CD4-positive, alpha-beta T cell treated with Interleukin-15 for 4 hours (primary cell): Measurements from ENCODE around the gene ARHGAP24.
A peak's percentile ranks its signal among the peaks of the same experiment; 100 is the strongest.

Experiments
- DNase-seq: peaks from one replicate; pipeline ENCODE4 v3.0.0-alpha.2; 2020; ENCODE audit warnings: low spot score

The ARHGAP24 gene

DNA sequence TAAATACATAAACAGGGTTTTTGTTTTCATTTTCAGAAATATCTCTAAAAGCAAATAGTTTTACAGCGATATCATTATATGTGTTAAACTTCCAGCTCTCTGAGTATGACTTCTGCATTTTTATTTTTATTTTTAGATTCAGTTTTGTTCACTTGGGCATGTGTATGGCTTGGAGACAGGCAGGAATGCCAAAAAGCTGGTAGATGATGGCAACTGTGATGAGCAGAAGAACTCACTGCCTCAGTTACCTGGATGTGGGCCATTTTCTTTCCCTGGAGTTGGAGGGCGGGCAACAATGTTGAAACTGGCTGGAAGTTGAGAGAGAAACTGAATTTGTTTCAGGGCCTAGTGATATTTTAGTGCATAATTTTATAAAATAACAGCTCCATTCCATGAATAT lies 266.4 kb downstream of the ARHGAP24 start:
- no peak for DNase-seq

DNA sequence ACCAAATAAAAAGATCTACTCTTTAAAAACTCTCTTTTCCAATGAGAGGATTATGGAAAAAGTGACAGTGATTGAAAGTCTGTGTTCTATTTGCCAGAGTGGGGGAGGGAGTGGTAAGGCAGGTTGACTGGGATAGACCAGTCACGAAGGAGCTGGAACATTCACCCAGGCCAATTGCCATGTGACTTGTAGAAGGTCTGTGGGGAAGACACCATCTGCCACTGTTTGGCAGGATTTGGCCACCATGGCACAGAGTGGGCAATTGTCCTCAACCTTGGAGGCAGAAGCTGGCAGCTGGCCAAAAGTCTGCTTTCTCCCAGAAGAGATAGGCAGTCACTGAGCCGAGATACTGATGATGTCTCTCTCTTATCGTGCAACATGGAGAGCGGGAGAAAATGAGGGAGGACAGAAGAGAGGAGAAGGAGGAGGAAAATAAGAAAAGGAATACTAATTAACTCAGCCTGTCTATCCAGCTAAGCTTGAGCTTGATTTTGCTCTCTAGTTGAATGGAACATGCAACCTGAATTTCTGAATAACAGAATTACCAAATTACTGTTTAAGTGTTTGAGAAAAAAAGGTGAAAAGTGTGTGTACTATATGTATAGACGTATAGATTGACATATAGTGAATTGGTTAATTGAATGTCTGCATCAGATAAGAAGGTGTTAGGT lies 267.1 kb downstream of the ARHGAP24 start:
- DNase-seq = no peak

DNA sequence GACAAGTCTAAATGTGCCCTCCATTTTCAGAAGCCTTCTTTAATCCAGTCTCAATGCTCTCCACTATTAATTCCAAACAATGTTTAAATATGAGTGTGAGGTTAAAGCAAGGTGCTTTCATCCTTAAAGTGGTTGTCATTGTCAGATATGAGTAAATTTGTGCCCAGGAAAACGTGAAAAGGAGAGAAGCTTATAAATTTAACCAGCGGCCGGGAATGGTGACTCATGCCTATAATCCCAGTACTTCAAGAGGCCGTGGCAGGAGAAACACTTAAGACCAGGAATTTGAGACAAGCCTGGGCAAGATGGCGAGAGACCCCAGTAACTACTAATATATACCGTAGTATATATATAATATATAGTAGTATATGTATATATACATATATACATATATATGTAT lies 270.0 kb downstream of the ARHGAP24 start:
- no peak for DNase-seq

DNA sequence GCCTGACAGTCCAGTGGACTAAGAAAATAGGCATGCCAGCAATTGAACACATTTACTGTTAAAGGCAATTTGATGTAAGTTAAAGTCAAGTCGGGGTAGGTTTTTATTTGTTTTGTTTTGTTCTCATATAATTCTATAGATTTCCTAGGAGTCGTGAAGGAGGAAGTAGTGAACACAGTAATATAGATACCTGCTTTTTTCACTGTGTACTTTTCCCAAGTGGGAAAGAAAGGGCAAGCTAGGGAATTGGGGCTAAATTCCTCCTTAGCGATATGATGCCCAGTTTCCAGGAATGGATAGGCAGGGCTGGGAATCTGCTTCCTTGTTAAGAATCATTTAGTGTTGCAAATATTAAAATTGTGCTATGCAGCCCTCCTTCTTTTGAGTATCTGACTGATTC lies 271.0 kb downstream of the ARHGAP24 start:
- no peak for DNase-seq

GRCh38 chr4:85747882-85748491 lies 273.0 kb downstream of the ARHGAP24 start:
- peak; percentile 4 for DNase-seq

DNA sequence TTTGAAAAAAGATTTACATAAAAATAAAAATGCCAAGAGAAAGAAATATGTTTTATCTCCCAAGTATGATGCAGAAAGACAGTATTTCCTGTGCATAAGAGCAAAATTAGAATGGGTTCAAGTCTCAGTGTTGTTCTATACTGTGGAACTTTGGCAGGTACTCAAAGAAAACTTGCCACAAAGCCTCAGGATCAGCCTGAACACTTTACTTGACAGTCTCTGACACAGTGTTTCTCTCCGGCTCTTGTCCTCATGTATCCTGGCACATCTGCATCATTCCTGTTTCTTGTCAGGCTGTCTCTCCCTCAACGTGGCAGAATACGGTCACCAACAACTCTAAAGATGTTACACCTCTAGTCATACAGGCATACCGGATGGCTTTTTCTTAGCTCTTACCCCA lies 273.7 kb downstream of the ARHGAP24 start:
- no peak for DNase-seq

GRCh38 chr4:85751866-85752265 lies 276.9 kb downstream of the ARHGAP24 start:
- no peak for DNase-seq

- DNase-seq = no peak
These were observed 280.3 kb downstream of the ARHGAP24 start for GRCh38 chr4:85755285-85755684.

GRCh38 chr4:85756938-85757337 lies 282.0 kb downstream of the ARHGAP24 start:
- DNase-seq = no peak

GRCh38 chr4:85759388-85759787 lies 284.4 kb downstream of the ARHGAP24 start:
- DNase-seq = no peak

- DNase-seq = no peak
These were observed 285.6 kb downstream of the ARHGAP24 start for GRCh38 chr4:85760511-85760910.

GRCh38 chr4:85761803-85762528 lies 287.0 kb downstream of the ARHGAP24 start:
- no peak for DNase-seq

GRCh38 chr4:85762529-85762871 lies 287.6 kb downstream of the ARHGAP24 start:
- no peak for DNase-seq

GRCh38 chr4:85763202-85763601 lies 288.3 kb downstream of the ARHGAP24 start:
- DNase-seq = no peak

DNA sequence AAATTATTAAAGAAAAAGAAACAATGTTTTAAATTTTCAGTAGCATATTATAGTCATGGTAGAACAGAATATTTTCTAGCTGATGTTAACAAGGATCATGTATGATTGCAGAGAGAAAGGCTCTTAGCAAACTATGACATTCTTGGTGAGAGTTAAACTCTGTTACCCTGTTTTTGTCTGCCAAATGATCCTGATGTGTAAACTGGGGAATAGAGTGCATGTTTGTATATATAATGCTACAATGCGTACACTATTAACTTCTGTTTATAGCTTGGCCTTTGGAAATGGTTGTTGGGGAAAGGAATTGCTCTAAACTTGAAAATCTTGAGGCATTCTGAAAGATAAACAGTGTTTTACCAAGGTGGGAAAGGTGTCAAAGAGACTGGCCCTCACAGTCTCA lies 292.7 kb downstream of the ARHGAP24 start:
- no peak for DNase-seq

DNA sequence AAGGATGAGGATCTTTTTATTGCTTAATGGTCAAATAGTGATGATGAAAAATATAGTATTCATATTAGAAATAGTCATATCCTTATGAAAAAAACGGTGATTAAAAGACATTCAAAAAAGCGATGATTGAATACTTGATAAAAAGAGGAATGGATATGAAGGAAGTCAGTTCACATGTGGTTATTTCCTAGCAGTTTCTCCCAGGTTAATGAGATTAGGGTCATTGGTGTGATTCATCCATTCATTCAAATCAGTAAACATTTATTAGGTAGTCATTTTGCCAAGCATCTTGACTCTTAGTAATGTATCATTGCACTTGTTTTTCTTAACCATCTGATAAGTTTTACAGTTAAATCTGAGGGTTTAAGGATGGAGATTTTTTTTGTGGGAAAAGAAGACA lies 294.1 kb downstream of the ARHGAP24 start:
- no peak for DNase-seq

DNA sequence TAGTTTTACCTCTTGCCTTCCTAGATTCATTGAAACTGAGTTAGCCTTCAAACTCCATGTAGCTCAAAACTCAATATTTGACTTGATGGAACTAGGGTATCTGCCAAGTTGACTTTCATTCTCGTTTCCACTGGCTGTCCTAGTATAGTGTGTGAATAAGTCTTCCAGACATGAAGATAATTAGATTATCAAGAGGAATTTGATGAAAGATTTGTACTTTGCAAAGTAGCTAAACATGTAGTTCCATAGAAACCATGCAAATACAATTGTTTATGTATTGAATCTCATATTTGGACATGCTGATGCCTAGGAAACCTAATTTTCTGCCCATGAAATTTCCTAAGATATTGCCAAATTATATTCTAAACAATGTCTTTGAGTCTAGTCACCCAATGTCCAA lies 297.5 kb downstream of the ARHGAP24 start:
- no peak for DNase-seq

GRCh38 chr4:85773372-85773771 lies 298.4 kb downstream of the ARHGAP24 start:
- DNase-seq = no peak

- no peak for DNase-seq
These were observed 299.1 kb downstream of the ARHGAP24 start for GRCh38 chr4:85774000-85774399.

DNA sequence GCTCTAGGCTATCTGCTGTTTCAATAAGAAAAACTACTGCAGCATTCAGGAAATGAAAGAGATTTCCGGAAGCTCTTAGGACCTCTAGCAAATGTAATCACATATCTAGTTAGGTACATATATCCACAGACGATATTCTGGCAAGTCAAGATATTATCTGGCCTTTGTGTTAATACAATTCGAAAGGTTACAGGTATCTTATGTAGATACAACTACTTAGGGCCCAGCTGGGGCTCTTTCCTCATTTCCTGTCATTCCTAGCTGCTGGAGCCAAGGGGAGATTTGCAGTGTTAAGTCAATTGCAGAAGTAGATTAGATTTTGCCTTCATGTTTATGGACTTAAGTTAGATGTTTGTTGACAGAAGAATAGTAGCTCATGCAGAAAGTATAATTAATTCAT lies 299.5 kb downstream of the ARHGAP24 start:
- no peak for DNase-seq

DNA sequence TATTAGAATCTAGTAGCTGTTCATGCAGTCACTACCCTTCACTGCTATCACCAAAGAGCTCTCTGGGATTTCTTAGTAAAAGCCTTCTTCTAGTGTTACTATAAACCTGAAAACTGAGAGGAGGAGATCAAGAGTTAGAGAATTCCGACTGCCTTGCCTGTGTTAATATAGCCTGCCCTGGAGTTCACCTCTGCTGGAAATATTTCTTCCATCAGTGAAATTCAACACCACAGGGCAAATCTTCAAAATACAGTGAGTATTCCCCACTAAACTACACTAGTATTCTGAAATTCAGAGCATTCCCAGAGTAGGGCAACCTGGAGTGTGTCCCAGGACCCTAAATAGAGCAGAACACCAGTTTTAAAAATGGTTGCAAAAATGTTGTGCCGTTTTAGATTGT lies 301.1 kb downstream of the ARHGAP24 start:
- no peak for DNase-seq

- no peak for DNase-seq
These were observed 301.6 kb downstream of the ARHGAP24 start for GRCh38 chr4:85776579-85776978.

GRCh38 chr4:85777908-85778631 lies 303.1 kb downstream of the ARHGAP24 start:
- no peak for DNase-seq
